NCI-H2107 treated with DMSO at 0.1 percent for 48 hours (cell line): Measurements from ENCODE around the gene ADCY5.

Experiments used
- DNase-seq: peaks from one replicate; lab custom pipeline; 2025; ENCODE audit not compliant: unreplicated experiment; lab: John Stamatoyannopoulos, UW

The ADCY5 gene

DNA sequence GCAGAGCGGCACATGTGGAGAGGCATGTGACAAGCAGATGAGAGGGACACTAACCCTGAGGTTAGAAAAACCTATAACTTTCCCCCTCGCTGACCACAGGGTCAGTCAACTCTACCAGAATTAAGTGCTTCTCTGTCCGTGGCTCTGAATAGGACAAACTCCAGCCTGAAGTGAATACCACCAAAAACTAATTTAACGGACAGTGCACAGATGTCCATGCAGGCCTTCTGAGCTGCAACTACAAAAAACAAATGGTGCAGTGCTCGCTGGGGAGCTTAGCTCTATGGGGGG, 59.3 kb downstream of the ADCY5 start:
- no peak for DNase-seq

DNA sequence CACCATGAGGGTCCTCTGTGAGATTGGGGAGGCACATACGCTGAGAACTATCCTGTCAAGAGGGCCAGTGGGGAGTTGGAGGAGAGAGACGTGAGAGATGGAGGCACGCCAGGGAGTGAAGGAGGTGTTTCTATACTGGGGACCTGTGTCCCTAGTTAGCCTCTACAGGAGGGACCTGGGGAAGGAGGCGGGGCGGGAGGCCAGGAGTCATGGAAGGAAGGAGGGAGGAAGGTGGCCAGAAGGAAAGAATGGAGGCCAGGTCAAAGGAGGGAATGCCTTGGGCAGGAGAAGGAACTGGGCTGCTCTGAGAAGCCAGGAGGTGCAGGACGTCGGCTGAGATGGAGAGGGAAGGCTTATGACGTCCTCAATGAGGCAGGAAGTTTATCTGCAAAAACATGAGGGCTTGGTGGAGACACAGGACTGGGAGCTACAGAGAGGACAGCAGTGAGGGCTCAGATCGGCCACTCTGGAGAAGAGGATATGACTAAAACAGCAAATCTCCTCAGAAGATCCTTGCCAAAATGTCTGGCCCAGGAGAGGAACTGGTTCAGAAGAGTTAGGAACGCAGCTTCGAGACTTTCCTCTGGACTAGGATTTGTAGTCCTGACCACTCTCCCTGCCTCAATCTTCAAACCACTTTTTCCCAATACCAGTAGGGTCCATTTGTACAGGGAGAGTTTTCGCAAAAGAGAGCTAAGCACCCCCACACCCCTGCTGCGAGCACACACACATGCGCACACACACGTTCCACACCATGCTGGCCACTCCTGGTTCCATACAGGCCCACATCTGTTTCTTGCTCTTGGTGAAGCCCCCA, 59.9 kb downstream of the ADCY5 start:
- no peak for DNase-seq

DNA sequence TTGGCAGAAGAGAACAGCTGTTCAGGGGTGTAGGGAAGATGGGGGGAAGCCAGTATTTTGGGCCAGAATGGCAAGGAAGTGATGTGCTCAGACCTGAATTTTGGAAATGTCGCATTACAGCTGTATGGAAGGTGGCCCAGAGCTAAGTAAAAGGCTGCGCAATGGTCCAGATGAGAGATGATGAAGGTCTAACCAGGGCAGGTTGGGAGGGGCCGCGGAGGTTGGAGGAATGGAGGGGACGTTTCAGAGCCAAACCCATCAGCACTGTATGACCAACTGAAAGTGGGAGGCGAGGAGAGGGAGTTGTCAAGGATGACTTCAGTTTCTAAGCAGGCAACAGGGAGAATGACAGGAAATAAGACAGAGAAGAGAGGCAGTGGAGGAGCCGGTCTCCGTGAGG, 60.8 kb downstream of the ADCY5 start:
- DNase-seq: no peak

DNA sequence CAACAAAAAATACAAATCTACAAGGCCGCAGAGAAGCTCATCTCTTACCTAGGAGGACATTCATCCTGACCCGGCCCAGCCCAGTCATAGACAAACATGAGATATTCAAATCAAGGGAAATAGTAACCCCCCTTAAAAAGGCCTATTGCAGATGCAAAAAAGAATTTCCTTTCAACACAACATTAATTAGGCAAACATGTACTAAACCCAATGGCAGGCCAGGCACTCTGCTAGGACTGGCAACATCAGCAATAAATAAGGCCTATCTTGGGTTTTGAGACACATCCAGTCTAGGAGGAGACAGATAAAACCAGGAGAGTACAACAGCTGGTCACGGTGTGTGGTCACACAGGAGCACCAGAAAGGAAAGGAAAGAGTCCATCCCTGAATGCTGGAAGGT, 61.4 kb downstream of the ADCY5 start:
- no peak for DNase-seq

DNA sequence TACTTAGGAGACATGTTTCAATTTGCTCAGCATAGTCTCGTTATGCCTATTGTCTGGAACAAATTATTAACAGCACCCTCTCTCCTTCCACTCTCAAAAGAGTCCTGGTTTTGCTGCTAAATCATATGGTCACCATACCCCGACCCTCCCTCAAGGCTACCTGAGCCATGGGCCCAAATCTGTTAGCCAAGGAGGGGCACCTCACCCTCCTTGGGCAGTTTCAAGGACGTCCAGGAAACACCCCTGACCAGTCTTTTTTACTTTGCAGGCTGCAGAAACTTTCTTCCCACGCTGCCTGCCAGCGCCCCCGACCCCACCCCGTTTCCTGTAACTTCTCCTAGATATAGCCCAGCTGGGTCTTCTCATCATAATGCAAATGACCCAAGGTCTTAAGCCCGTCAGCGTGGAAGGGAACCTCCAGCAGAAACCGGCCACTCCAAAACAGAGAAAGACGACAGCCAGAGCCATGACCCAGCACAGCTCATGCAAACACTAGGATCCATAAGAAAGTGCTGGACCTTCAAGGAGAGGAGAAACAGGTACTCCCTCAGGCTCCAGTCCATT, 62.3 kb downstream of the ADCY5 start:
- no peak for DNase-seq

DNA sequence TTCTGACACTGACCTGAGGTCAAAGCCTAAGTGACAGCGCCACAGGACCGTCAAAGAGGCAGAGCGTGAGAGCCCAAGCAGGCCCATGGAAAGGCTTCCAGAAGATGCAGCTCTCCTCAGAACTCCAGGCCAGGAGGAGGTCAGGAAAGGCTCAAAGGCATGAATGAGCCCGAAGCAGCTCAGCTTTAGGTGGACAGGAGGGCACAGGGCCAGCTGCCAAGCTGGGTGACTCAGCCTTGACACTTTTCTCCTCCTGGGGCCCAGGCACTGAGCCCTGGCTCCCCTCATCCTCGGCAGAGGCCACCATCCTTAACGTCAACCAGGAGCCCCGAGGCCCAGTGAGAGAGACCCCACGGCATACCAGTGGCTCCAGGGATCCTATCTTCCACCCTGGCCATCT, 62.9 kb downstream of the ADCY5 start:
- no peak for DNase-seq

DNA sequence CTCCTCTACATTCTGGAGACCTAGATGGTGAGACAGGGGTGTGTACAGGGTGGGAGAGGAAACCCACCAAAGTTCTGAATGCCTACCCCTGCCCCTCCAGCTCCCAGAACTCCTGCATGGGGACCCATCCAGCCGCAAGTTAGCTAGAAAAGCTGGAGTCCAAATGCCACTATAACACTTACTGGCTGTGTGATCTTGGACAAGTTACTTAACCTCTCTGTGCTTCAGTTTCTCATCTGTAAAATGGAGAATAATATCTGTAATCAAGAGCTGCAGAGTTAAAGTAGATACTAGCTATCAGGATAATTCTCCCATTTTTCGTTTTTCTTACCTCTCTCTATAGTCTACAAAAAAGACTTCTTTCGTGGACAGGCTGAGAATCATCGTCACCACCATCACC, 63.4 kb downstream of the ADCY5 start:
- DNase-seq: no peak

DNA sequence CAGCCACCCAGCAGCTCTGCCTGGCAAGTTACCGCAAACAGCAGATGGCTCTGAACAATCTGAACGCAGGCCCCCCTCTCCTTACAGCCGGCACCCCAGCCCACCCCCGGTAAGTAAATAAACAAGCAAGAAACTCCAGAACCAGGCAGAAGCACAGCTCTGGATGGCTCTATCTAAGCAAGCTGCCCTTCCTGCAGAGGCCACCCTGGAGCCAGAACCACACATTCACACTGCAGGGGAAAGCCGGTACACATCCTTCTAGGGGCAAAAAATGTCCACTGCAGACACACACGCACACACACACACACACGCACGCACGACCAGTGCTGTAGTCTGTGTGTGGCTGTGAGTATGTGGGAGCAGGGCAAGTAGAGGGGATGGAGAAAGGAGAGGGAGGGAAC, 63.9 kb downstream of the ADCY5 start:
- DNase-seq: no peak

DNA sequence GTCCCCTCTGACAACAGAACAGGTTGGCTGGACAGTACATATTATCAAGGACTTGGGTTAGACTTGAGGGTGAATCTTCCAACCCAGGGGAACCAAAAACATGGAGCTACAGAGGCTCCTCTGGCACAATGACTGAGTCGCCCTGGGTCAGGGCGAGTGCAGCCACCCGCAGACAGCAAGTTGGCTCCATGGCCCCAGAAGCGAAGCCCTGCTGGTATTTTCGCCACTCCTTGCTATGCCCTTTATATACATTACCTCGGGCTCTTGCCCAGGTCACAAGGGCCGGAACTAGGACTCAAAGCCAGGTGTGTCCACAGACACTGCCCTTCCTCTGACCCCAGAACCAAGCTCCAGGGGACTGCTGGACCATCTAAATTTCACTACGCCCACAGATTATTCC, 64.6 kb downstream of the ADCY5 start:
- no peak for DNase-seq

DNA sequence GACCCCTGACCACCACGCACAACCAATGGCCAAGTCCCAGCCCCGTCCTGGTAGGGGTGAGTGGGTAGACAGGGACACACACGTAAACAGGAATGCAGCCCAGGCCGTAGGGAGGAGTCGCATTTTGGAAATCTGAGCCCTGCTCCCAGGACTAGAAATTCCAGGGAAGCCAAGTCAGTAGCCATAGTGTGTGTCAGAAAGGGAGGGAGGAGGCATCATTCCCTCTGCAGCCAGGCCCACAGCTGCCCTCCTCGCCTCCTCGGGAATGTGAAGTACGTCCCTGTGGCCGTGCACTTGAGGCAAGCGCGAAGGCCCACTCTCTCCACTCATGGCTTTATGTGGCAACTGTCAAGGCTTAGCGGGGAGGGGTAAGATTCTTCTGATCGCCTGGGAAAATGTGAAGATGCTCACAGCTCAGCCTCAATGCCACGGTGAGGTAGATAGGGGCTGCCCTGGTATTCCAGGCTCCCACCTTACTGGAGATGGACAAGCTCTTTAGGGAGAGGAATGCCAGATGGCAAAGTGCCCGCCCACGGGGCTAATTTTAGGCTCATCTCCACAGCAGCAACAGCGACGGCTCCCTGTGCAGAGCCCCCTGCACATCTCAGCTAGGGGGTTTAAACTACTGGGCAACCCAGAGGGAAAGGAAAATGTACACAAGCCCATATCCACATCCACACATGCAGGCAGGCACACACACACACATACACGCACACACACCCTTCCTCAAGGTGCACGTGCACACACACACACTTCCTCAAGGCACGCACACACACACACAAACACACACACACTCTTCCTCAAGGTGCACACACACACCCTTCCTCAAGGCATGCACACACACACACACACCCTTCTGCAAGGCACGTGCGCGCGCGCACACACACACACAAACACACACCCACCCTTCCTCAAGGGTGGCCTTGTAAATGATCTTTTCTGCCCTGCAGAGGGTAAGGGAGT, 65.5 kb downstream of the ADCY5 start:
- no peak for DNase-seq

DNA sequence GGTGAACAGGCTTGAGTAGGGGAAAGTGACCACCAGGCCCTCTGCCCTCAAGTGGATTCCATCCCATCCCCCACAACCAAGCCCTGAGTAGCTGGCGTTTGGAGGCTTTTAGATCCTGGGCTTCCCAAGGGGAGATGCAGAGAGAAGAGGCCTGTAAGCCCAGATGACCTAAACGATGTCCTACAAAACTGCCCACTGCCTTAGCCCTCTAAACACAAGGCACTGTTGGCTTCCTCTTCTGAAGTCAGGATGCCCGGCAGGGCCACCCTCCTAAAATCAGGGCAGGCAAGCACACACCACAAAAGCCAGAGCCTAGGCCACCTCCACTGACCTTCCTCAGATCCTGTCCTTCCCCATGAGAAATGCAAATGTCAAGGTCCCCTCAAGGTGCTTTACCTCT, 68.6 kb downstream of the ADCY5 start:
- no peak for DNase-seq

DNA sequence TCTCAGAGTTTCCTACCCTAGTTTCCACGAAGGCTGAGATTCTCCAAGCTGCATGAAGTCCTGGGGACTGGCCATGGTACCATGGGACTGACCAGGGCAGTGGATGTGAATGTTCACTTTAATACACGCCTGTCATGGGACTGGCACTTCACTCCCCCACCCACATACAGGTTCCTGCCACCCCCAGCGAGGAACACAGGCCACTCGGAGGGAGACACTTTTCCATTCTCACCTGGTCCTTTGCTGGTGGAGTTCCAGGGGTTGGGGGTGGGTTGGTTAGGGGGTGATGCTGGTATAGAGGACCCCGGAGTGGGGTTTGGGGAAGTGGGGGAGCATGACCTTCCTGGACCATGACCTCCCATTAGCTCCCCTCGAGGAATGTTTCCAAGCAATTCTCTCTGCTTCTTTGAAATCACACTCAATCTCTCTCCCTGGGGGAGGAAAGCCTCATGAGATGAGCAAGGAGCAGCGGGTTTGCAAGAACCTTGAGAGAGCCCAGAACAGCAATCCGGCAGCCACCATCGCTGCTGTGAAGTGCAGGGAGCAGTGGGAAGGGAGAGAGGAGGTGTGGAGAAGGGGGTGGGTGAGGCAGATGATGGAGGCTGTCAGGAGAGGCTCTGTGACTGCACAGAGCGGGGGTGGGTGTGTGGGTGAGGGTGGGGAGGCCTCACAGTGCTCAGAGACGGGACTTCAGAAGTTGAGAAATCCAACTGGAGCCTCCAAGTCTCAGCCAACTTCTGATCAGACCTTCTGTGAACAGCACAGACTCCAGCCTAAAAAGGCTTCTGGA, 69.7 kb downstream of the ADCY5 start:
- DNase-seq: no peak

DNA sequence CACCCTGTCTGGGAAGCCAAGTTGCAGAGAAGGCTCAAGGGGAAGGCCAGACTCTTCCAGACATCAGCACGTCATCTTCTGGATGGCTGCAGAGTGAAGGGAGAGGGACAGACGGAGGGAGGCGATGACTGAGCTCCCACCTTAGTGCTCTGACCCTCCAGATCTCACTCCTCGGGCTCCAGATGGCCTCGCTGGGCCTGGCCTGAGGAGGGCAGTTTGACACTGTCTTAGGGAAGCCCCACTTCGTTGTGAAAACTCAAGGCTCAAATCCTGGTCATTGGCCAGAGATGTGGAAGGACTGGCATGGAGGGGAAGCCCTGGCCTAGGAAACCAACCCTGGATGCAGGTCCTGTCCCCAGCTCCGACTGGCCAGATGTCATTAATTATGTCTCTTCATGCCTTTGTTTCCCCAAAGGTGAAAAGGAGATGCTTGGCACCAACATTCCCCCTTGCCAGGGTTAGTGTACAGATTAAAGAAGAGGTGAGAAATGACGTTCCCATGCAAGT, 70.4 kb downstream of the ADCY5 start:
- no peak for DNase-seq

DNA sequence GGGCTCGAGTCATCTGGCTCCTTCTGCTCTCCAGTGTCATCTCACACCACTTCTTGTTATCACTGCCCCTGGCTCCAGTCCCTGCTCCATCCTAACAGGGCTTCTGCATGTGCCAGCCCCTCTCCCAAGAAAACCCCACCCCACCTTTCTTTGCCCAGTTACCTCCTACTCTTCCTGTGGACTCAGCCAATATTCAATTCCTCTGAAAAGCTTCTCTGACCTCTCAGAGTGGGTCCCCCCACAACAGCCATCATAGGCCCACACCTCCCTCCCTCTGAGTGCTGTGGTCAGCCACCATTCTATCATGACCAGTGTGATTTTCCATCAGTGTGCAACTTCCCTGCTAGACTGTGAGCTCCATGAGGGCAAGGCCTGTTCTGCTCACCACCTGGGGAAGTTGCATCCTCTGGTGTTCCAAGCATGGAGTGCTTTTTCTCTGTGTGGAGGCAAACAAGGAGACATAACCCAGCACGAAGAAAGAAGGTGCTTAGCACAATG, 71.6 kb downstream of the ADCY5 start:
- DNase-seq: no peak

DNA sequence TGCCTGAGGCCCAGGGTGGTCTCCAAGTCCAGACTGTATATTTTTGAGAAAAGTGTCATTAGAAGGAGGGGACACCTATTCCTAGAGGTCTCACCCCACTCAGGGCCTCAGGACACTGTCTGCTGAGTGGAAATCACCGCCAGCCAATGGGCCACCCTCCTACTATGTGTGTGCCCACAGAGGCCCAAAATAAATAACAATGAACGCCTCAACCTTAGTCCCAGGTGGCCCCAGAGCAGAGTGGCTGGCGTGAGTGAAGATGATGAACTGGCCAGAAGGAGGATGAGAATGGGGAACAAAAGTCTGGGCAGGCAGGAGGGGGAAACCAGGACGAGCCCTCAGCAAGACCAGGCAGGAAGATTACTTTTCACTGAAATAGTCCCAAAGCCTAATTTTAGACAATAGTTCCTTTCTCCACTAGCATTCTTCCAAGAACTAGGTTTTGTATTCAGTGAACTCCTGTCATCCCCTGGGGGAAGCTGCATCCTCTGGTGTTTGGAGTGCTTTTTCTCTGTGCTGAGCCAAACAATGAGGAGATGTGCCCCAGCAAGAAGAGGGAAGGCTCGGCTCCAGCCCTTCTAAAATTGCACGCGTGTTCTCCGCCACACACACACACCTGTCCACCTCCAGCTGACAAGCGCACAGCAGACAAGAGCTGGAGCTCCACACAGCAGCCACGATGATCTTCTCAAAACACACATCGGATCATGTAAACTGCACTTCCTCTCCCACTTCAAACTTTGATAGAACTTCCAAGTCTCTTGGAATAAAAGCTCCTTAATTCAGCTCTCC, 72.2 kb downstream of the ADCY5 start:
- peak; percentile 18 for DNase-seq

DNA sequence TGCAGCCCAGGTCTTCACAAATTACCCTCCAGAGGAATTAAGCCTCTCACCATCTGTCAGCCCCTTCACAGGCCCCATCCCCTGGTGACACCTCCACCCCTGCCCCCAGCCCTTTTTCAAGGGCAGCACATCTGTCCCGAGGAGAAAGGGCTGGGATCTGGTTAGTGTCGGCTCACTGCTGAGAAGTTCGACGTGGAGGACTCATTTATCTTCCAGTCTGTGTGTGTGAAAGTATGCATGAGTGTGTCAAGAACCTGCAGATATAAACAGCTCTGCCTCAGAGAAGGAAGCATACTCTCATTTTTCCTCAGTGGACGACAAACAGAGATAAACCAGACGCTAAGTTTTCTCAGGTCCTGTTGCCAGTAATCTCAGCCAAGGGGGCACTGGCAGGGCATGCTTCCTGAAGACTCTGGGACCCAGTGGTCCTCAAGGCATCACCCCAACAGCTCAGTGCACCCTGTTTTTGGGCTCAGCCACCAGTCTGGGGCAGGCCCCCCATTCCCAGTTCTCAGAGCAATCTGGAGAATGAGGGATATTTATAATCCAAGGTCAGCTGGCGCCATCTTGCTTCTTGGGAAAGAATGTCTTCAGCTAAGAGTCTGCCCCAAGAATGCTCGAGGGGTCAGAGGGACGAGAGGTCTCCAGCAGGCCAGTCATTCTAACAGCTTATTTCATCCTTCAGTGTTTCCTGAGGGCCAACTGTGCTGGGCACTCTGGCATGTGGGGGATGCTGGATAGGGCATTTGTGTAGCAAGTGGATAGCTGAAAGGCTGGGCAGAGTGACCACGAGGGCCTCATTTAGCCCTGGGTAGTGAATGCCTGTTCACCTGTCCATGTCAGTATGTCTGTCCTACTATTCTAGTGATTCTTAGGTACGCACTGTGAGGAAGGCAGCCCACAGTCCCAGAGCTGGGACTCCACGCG, 73.6 kb downstream of the ADCY5 start:
- no peak for DNase-seq

DNA sequence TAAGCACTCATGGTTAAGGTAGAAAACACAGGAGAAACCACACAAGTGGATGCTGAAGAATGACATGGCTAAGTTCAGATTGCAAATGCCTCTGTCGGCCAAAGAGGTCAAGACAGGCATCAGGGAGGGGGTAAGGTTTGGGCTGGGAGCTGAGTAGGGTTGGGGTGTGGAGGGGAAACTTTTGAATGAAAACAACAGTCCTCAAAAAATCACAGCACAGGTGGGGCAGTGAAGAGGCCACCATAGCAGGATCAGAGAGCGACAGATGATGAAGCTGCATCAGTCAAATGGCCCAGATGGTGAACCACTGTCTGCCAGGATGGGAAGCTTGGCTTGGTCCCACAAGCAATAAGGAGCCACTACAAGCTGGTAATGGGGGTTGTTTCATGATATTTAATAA, 74.9 kb downstream of the ADCY5 start:
- DNase-seq: no peak

DNA sequence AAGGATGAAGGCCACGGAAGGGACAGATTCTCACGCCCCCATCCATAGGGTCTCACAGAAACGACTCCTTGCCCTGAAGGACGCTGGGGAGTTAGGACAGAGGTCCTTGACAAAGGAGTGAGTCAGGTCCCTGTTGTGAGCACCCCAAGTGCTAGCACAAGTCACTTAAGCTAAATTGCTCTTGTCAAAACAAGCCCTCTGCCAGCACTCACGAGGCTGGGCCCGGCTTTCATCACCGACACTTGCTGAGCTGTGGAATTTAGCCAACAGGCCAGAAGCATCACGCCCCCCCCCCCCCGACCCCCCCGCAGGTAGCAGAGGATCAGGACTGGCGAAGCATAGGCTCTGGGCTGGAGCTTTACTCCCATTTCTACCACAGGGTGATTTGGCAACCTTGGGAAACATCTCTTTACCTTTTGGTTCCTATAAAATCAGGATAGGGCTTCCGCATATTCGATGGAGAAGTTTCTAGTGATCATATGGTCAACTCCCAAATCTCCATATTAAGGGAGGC, 75.4 kb downstream of the ADCY5 start:
- DNase-seq: no peak
